HepG2 (cell line): Measurements from ENCODE around the gene PDK2. TPM values are rescaled to one million over a fixed set of nuclear protein-coding genes. Genes with fewer than 3 reads are reported as not detected.
A peak's percentile ranks its signal among the peaks of the same experiment; 100 is the strongest.

Experiments used
- ADNP ChIP-seq: sonication (generic); formaldehyde crosslinking; IDR thresholded peaks from 2 replicates; pipeline ENCODE4 v1.4.0; 2020; ENCODE audit warnings: missing genetic modification reagents
- CSRNP2 ChIP-seq: sonication (generic); formaldehyde crosslinking; conservative IDR thresholded peaks from 2 replicates; pipeline ENCODE4 v1.8.0; 2022; ENCODE audit warnings: low read depth, missing genetic modification reagents
- ESRRA ChIP-seq: sonication (generic); formaldehyde crosslinking; IDR thresholded peaks from 2 replicates; pipeline ENCODE4 v1.5.1; 2020; ENCODE audit warnings: mild to moderate bottlenecking, low read depth, missing genetic modification reagents
- ETS1 ChIP-seq: sonication (generic); formaldehyde crosslinking; IDR thresholded peaks from 2 replicates; pipeline ENCODE4 v1.4.0; 2020; ENCODE audit warnings: missing genetic modification reagents
- FLYWCH1 ChIP-seq: sonication (generic); formaldehyde crosslinking; IDR thresholded peaks from 2 replicates; pipeline ENCODE4 v1.8.1; 2023; ENCODE audit warnings: mild to moderate bottlenecking, missing genetic modification reagents
- FOSL2 ChIP-seq: sonication (generic); formaldehyde crosslinking; IDR thresholded peaks from 2 replicates; pipeline ENCODE4 v1.4.0; 2020; ENCODE audit warnings: missing genetic modification reagents
- GLMP ChIP-seq: sonication (generic); formaldehyde crosslinking; IDR thresholded peaks from 2 replicates; pipeline ENCODE4 v1.9.0; 2021; ENCODE audit warnings: missing genetic modification reagents, mild to moderate bottlenecking, borderline replicate concordance
- MIER3 ChIP-seq: IDR thresholded peaks from 2 replicates; pipeline ENCODE4 v1.6.1; 2016; ENCODE audit warnings: missing compliant biosample characterization, borderline replicate concordance
- MXI1 ChIP-seq: IDR thresholded peaks from 3 replicates; pipeline ENCODE4 v1.6.1; 2012; ENCODE audit warnings: low read depth, low read length, inconsistent platforms, borderline replicate concordance
- NCOA5 ChIP-seq: sonication (generic); formaldehyde crosslinking; IDR thresholded peaks from 2 replicates; pipeline ENCODE4 v1.4.0; 2020; ENCODE audit warnings: missing genetic modification reagents
- NR0B2 ChIP-seq: sonication (generic); formaldehyde crosslinking; IDR thresholded peaks from 2 replicates; pipeline ENCODE4 v1.4.0; 2020; ENCODE audit warnings: mild to moderate bottlenecking, missing genetic modification reagents
- NR2F6 ChIP-seq, 2 experiments: IDR thresholded peaks; 2 replicates each; pipeline ENCODE4 v1.6.1; 2016; ENCODE audit warnings: antibody characterized with exemption in 1 of 2, mild to moderate bottlenecking in 1 of 2
- SAP130 ChIP-seq: IDR thresholded peaks from 2 replicates; pipeline ENCODE4 v1.6.1; 2016; ENCODE audit warnings: low read depth
- SIX1 ChIP-seq: sonication (generic); formaldehyde crosslinking; IDR thresholded peaks from 2 replicates; pipeline ENCODE4 v1.4.0; 2020; ENCODE audit warnings: missing genetic modification reagents, borderline replicate concordance
- SPEN ChIP-seq: sonication (generic); formaldehyde crosslinking; IDR thresholded peaks from 2 replicates; pipeline ENCODE4 v1.5.1; 2020; ENCODE audit warnings: low read depth, mild to moderate bottlenecking, missing genetic modification reagents
- ZNF143 ChIP-seq: sonication (generic); formaldehyde crosslinking; IDR thresholded peaks from 2 replicates; pipeline ENCODE4 v1.4.0; 2020; ENCODE audit warnings: missing genetic modification reagents
- ZNF280B ChIP-seq: sonication (generic); formaldehyde crosslinking; IDR thresholded peaks from 2 replicates; pipeline ENCODE4 v1.5.0; 2020; ENCODE audit warnings: missing genetic modification reagents, mild to moderate bottlenecking, borderline replicate concordance
- ZNF749 ChIP-seq: sonication (generic); formaldehyde crosslinking; IDR thresholded peaks from 2 replicates; pipeline ENCODE4 v1.8.0; 2022; ENCODE audit warnings: mild to moderate bottlenecking, missing genetic modification reagents, moderate library complexity, borderline replicate concordance
- polyA plus RNA-seq, 8 experiments: library from polyadenylated mRNA; depleted of rRNA in 3 of 8; stranded (reverse) in 7 of 8; unstranded in 1 of 8; fragments of >200 nt; fragmentation: Illumina TruSeq in 4 of 8; extraction: Trizol in 4 of 8; gene quantifications; 2 replicates each; pipeline versions ENCODE4 v1.2.1 to v1.2.3, GENCODE V29; 2011 to 2016; ENCODE audit warnings: low read depth in 4 of 8, missing spikeins in 1 of 8, mixed read lengths in 1 of 8; ENCODE audit not compliant: insufficient read depth in 1 of 8
- total RNA-seq, 5 experiments: library from RNA; depleted of rRNA; stranded (reverse); fragments of >200 nt; fragmentation: Illumina TruSeq; extraction: Trizol; gene quantifications; 2 replicates each; pipeline ENCODE4 v1.2.3, GENCODE V29; 2016; ENCODE audit warnings: low read depth in 1 of 5
- TF ChIP-seq, protein P1 (sequence below): IDR thresholded peaks from 2 replicates; pipeline ENCODE4 v1.6.1; 2018; ENCODE audit warnings: missing genetic modification reagents
- TF ChIP-seq, protein P2 (sequence below): sonication (generic); formaldehyde crosslinking; IDR thresholded peaks from 2 replicates; pipeline ENCODE4 v1.4.0; 2020; ENCODE audit warnings: mild to moderate bottlenecking, missing genetic modification reagents

PDK2 gene
- total and polyA plus RNA-seq, 2 of the 13 experiments (the other 11 are each of a cell fraction or from before 2014, with no cell fraction given) = 18.5 to 59.7 TPM

DNA sequence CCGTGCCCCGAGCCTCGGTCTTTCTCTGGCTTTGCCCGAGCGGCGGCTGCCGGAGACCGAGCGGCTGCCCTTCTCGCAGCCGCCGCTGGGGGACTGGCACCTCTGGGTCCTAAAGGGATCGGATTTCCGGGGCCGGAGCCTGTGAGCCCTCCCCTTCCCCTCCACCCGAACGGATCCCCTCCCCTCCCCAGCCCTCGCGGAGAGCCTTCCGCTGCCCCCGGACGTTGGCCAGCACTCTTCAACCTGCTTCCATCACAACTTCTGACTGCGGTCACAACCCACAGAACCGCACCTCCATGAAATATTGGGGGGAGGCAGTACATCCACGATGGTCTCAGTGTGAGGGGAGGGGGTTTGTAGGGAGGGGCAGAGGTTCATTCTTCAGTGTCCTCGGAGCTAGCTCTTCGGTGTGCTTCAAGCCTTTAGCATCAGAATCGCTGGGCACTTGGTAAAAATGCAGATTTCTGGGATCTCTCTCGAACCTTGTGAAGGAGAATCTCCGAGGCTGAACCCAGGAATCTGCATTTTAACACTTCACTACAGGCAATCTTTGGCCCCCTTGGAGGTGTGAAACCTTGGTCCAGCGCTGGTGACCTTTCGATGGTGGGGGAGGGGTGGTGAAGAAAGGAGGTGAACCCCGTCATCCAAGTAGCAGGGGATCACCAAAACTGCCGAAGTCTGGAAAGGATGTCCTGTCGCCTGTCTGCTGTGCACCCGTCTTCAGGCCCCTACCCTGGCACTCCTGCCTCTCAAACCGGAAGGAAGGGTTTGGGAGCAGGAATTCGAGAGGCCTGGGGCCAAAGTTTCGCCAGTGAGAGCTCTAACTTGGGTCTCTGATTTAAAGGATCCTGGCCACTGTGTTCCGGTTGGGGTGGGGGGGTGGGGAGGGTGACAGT, 56.1 kb downstream of the PDK2 start (continued):
- TF ChIP-seq ETS1 (CRISPR knock-in tag) (no peak), SPEN (CRISPR knock-in tag) (no peak; the same call in 1 of the 2 replicates), NR0B2 (CRISPR knock-in tag) (no peak), NCOA5 (CRISPR knock-in tag) (no peak), FLYWCH1 (CRISPR knock-in tag) (no peak), ZNF280B (CRISPR knock-in tag) (no peak), MXI1 (peak; percentile 55; the same call in 1 of the 3 replicates), NR2F6 (IDR thresholded peaks at IDR 0.05) (peak; percentile 16; the same call in 1 of the 2 replicates), NR2F6 (CRISPR knock-in tag; IDR thresholded peaks at IDR 0.05) (no peak), ADNP (CRISPR knock-in tag) (peak; percentile 74; the same call in 1 of the 2 replicates), ZNF143 (CRISPR knock-in tag) (0 out of 2 replicates have a peak, but pooled peaks have one; percentile 20), MIER3 (CRISPR knock-in tag) (no peak), FOSL2 (CRISPR knock-in tag) (peak; percentile 29; the same call in 1 of the 2 replicates), SAP130 (CRISPR knock-in tag) (peak; percentile 76), ESRRA (CRISPR knock-in tag) (peak; percentile 53; the same call in 1 of the 2 replicates), ZNF749 (CRISPR knock-in tag) (0 out of 2 replicates have a peak, but pooled peaks have one; percentile 49), GLMP (no peak), SIX1 (CRISPR knock-in tag) (peak; percentile 44; the same call in 1 of the 2 replicates), CSRNP2 (CRISPR knock-in tag) (no peak)
- TF ChIP-seq, protein P1, sequence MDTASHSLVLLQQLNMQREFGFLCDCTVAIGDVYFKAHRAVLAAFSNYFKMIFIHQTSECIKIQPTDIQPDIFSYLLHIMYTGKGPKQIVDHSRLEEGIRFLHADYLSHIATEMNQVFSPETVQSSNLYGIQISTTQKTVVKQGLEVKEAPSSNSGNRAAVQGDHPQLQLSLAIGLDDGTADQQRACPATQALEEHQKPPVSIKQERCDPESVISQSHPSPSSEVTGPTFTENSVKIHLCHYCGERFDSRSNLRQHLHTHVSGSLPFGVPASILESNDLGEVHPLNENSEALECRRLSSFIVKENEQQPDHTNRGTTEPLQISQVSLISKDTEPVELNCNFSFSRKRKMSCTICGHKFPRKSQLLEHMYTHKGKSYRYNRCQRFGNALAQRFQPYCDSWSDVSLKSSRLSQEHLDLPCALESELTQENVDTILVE = 0 out of 2 replicates have a peak, but pooled peaks have one; percentile 45
- TF ChIP-seq, protein P2, sequence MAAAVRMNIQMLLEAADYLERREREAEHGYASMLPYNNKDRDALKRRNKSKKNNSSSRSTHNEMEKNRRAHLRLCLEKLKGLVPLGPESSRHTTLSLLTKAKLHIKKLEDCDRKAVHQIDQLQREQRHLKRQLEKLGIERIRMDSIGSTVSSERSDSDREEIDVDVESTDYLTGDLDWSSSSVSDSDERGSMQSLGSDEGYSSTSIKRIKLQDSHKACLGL (CRISPR knock-in tag) = 0 out of 2 replicates have a peak, but pooled peaks have one; percentile 22
